Spinal cord (tissue), 10 donors: ENCODE data around the gene SMAD7. TPM values are rescaled to one million over a fixed set of nuclear protein-coding genes. Genes with fewer than 3 reads are reported as not detected.

Source experiments
- DNase-seq, 6 donors: peaks; one replicate each; pipeline versions ENCODE4 v3.0.0 to v3.0.0-alpha.2; 2013 to 2015; ENCODE audit warnings: low spot score in 6 of 6, low read depth in 4 of 6
- H3K27ac ChIP-seq: one replicate; pipeline ENCODE4 v1.5.1; 2013; ENCODE audit warnings: low read depth, low read length, control low read depth
- H3K27me3 ChIP-seq: one replicate; pipeline ENCODE4 v1.6.1; 2013; ENCODE audit warnings: low read length; ENCODE audit not compliant: control insufficient read depth, insufficient read depth
- H3K36me3 ChIP-seq: one replicate; pipeline ENCODE4 v1.6.1; 2013; ENCODE audit warnings: low read length; ENCODE audit not compliant: control insufficient read depth, insufficient read depth
- H3K4me1 ChIP-seq: one replicate; pipeline ENCODE4 v1.6.1; 2013; ENCODE audit warnings: low read length; ENCODE audit not compliant: control insufficient read depth, insufficient read depth
- H3K4me3 ChIP-seq: one replicate; pipeline ENCODE4 v1.5.1; 2013; ENCODE audit warnings: low read depth, low read length, control low read depth
- H3K9me3 ChIP-seq: one replicate; pipeline ENCODE4 v1.6.1; 2013; ENCODE audit warnings: low read length; ENCODE audit not compliant: control insufficient read depth, insufficient read depth
- WGBS: methylation state at CpG from one replicate; pipeline ENCODE4 v1.1.5; 2013; ENCODE audit warnings: missing lambda C conversion rate; ENCODE audit not compliant: insufficient coverage; 5-methylcytosine and 5-hydroxymethylcytosine counted together
- polyA plus RNA-seq, 2 donors: library from polyadenylated mRNA; unstranded; fragments of 120-200 nt; gene quantifications; one replicate each; pipeline ENCODE4 v1.2.1, GENCODE V29; 2013; ENCODE audit not compliant: insufficient read length in 2 of 2
- total RNA-seq, 2 donors: library from RNA; depleted of rRNA in 1 of 2; stranded (reverse); fragments of 120-200 nt in 1 of 2; fragments of >200 nt in 1 of 2; gene quantifications; one replicate each; pipeline versions ENCODE4 v1.2.3 to v1.2.4, GENCODE V29; 2013 to 2014
- donor health status: healthy.

Gene SMAD7
- total and polyA plus RNA-seq, 4 donors: 18.5 to 28.8 (median 21.8) TPM

- H3K27ac ChIP-seq: no peak overlapping the region
- no peaks in the 10 kb centered on the region for H3K27me3 ChIP-seq
- DNase-seq: no peak
- WGBS: no CpG with 5 or more reads among the region's 15 CpGs
- H3K4me3 ChIP-seq: no peak overlapping the region
- peaks cover 32% of the 10 kb centered on the region for H3K4me1 ChIP-seq
- H3K9me3 ChIP-seq: no peaks in the 10 kb centered on the region
- H3K36me3 ChIP-seq: no peaks in the 10 kb centered on the region
These were observed 43.4 kb upstream of the SMAD7 start for GRCh38 chr18:48994044-48994651.

- Histone ChIP-seq H3K36me3 (no peaks in the 10 kb centered on the region), H3K9me3 (no peaks in the 10 kb centered on the region), H3K27ac (no peak overlapping the region), H3K27me3 (no peaks in the 10 kb centered on the region), H3K4me1 (peaks cover 35% of the 10 kb centered on the region), H3K4me3 (no peak overlapping the region)
- DNase-seq: no peak
- WGBS: 85% methylated on average over 10 of the region's 10 CpGs
These were observed 42.8 kb upstream of the SMAD7 start for GRCh38 chr18:48993586-48993985.

DNA sequence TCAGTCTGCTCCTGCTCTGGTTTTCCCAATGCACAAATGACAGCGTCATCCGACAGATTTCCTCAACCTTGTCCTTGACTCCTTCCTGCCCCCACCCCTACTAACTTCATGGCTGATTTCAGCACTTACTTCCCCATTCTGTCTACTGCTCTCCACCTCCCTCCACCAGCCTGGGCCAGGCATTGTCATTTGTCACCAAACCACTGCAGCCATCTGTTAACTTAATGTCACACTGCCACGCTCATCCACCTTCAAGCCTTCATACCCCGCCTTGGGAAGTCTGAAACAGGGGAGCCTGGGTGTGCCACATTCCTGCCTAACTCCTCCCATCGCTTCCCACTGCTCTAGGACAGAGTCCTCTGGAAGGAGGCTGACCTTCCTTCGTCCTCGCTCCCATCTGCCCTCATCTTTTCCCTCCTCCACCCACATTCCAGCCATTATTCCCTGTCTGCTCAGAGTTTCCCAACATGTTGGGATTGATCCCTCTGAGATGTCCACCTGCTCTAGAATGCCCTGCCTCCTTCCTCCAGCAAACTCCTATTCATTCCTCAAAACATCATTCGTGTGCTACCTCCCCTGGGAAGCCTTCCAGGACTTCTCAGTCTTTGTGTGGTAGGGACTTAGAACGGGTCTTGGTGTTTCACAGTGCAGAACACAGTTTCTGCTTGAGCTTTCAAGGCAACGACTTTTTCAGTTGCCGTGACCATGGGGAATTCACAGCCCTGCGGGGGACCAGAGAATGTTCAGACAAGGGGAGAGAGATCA lies 42.2 kb upstream of the SMAD7 start:
- 90% methylated on average over 10 of the region's 12 CpGs for WGBS
- no peaks in the 10 kb centered on the region for H3K9me3 ChIP-seq
- DNase-seq: no peak
- no peak overlapping the region for H3K27ac ChIP-seq
- H3K36me3 ChIP-seq: no peaks in the 10 kb centered on the region
- H3K4me3 ChIP-seq: no peak overlapping the region
- H3K4me1 ChIP-seq: peaks cover 31% of the 10 kb centered on the region
- H3K27me3 ChIP-seq: no peaks in the 10 kb centered on the region

- 86% methylated on average over 7 of the region's 8 CpGs for WGBS
- H3K9me3 ChIP-seq: no peaks in the 10 kb centered on the region
- no peak overlapping the region for H3K4me3 ChIP-seq
- H3K4me1 ChIP-seq: peaks cover 27% of the 10 kb centered on the region
- H3K36me3 ChIP-seq: no peaks in the 10 kb centered on the region
- H3K27me3 ChIP-seq: no peaks in the 10 kb centered on the region
- DNase-seq: no peak
- no peak overlapping the region for H3K27ac ChIP-seq
These were observed 41.4 kb upstream of the SMAD7 start for GRCh38 chr18:48992133-48992532.

DNA sequence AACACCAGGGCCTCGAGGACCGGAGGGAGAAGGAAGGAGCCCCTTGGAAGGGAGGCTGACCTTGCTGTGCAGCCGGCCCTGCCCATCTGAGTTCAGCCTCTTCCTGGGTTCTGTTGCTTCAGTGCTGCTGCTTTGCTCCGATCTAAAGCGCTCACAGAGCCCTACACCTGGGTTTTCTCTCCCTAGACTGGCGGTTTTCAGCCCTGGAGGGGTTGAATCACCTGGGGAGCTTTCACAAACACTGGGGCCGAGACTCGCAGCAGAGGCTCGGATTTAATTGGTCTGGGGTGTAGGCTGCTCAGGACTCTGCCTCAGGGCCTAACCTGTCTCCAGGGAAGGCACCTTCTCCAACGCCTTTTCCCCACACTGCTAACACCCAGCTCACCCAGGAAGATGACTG lies 40.9 kb upstream of the SMAD7 start:
- WGBS: 85% methylated on average over 10 of the region's 10 CpGs
- H3K27ac ChIP-seq: no peak overlapping the region
- H3K4me1 ChIP-seq: peaks cover 27% of the 10 kb centered on the region

DNA sequence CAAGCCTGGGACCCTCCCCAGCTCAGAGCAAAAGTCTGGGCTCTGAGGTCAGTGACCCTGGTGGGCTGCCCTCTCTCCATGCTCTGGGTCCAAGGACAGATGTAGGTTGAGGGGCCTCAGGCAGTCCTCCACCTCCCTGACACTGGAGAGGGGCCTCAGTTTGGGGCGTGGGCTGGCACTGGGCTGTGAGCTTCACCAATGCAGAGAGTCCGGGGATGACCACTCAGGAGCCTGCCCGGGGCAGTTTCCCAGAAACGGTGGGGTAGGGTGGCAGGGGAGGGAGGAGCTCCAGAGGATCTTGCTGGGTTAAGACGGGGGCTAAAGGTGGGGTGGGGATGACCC lies 40.5 kb upstream of the SMAD7 start:
- Histone ChIP-seq H3K4me3 (no peak overlapping the region), H3K27ac (no peak overlapping the region), H3K27me3 (no peaks in the 10 kb centered on the region), H3K36me3 (no peaks in the 10 kb centered on the region), H3K4me1 (peaks cover 28% of the 10 kb centered on the region), H3K9me3 (no peaks in the 10 kb centered on the region)
- WGBS: 69% methylated on average over 5 of the region's 5 CpGs
- no peak for DNase-seq

More for the DNA sequence above, 40.9 kb upstream of the SMAD7 start:
- DNase-seq: no peak
- H3K36me3 ChIP-seq: no peaks in the 10 kb centered on the region
- no peaks in the 10 kb centered on the region for H3K9me3 ChIP-seq
- no peaks in the 10 kb centered on the region for H3K27me3 ChIP-seq
- H3K4me3 ChIP-seq: no peak overlapping the region

DNA sequence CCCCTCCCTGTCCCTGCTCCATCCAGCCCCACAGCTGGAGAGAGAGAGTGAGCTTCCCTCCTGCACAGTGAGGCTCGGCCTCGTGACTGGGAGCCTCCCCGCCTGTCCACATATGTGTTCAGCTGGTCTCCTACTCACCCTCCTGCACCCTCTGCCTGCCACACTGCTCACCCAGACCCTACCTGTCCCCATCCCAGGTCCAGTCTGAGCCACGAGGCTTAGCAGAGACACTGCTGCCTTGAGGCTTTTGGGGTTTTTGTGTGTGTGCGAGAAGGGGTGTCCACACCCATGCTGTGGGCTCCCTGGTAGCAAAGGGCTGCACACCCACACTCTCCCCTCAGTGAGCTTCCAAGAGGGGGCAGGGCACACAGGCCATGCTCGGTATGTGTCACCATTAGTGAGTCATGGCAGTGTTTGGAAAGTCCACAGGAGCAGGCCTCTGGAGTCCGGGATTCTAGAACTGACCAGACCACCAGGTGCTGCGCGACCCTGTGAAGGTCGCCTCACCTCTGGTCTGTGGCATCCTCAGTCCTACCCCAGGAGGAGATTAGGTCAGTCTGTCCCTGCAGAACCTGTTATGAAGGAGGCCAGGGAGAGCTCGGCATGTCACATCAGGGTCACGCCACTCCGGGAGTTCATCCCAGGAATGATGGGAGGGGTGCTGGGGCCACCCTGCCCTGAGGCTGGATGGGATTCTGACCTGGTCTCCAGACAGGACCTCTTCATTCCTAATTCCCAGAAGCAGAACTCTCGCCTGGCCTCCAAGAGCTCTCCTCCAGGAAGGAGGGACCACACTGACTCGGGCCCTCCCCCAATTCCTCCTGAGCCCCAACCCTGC lies 39.9 kb upstream of the SMAD7 start:
- no peak for DNase-seq
- Histone ChIP-seq H3K36me3 (no peaks in the 10 kb centered on the region), H3K9me3 (no peaks in the 10 kb centered on the region), H3K27me3 (no peaks in the 10 kb centered on the region), H3K4me3 (no peak overlapping the region), H3K4me1 (peaks cover 28% of the 10 kb centered on the region), H3K27ac (no peak overlapping the region)
- WGBS: 96% methylated on average over 12 of the region's 15 CpGs

DNA sequence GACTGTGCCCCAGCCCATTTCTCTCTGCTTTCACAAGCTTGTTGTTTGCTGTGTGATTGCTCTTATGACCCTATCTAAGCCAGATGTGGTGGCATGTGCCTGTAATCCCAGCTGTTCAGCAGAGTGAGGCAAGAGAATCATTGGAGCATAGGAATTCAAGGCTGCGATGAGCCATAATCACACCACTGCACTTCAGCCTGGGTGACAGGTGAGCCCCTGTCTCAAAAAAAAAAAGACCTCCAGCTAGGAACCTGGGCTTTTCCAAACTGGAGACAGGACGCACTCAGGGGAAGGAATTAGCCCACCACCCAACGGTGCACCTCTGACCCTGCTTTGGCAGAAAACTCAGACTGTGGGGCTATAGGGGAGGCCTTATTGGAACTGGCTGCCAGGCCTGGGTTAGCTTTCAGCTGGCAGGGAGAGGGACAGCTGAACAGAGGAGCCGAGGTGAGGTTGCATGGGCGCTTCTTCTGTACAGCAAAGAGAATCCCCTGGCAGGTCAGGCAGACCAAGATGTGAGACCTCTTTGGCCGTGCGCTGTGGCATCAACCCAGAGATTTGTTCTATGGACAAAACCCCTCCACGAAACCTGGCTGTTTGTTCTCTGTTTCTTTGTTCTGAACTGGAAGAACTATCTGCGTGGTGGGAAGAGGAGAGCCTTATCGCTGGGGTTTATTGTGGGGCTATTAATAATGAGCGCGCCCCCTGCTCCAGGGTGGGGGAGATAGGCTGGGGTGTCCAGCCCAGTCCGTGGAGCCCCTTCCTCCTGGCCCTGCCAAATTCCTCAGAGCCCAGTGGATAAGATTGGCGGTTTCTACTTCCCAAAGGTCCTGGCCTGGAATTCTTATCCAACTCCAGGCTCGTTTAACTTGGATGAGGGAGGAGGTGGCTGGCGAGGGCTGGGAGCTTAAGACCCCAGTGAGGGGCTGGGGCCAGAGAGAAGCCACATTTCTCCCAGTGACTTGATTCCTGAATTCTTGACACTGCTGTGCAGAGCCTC lies 38.8 kb upstream of the SMAD7 start:
- Histone ChIP-seq H3K4me1 (peaks cover 28% of the 10 kb centered on the region), H3K36me3 (no peaks in the 10 kb centered on the region), H3K4me3 (no peak overlapping the region), H3K27me3 (no peaks in the 10 kb centered on the region), H3K27ac (no peak overlapping the region), H3K9me3 (no peaks in the 10 kb centered on the region)
- 87% methylated on average over 7 of the region's 16 CpGs for WGBS
- no peak for DNase-seq
